GM19023 (cell line): Measurements from ENCODE around the gene RGS6.

Experiments used
- ATAC-seq: cut with Tn5 transposase; IDR thresholded peaks from one replicate; pipeline ENCODE4 v1.9.1; 2021; ENCODE audit warnings: mild to moderate bottlenecking, moderate library complexity; ENCODE audit not compliant: unreplicated experiment

RGS6 gene

GRCh38 chr14:72488514-72488913, 556.3 kb downstream of the RGS6 start:
- ATAC-seq: no peak

- no peak for ATAC-seq
Measured at GRCh38 chr14:72492196-72492595, 560.0 kb downstream of the RGS6 start.

GRCh38 chr14:72495668-72496067, 563.4 kb downstream of the RGS6 start:
- no peak for ATAC-seq

- no peak for ATAC-seq
Measured at GRCh38 chr14:72498646-72499045, 566.4 kb downstream of the RGS6 start.

DNA sequence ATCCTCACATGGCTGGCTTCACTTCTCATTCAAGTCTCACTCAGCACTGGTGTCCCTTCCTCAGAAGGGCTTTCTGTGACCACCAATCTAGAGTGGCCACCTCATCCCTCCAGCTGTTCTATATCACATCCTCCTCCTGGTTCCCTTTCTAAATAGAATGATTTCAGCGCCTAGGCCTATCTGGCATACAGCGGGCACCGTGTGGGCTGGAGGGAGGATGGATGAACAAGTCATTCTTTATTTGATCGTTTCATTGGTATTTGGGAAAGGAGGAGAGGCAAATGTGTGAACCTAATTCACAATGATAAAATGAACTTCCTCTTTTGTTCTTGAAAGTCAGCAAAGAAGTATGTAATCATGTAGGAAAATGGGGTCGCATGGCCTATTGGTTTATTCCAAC, 567.5 kb downstream of the RGS6 start:
- ATAC-seq: no peak

DNA sequence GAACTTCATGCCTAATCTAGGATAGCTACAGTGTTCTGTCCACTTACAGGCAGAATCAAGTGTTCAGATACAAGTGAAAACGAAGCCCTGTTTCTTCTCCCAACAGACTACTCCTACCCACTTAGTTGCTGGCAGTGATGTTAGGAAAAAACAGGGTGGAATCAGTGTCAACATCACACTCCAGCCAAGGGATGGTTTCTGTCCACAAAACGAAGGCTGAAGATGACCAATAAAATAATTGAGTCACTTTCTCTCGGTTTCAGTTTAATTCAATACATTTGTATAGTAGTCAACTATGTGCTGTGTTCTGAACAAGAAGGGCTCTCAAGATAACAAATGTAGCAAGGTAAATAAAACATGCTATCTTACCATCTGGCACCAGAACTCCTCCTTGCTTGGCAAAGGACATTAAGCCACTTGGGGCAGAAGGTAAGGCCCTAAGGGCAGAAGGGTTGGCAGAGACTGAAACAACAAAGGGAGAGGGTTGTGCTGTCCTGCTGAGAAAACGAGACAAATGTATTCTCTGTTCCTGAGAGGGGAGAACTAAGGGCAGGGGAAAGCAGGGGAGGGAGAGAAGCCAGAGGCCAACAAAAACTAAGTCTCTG, 568.1 kb downstream of the RGS6 start:
- no peak for ATAC-seq

- ATAC-seq: no peak
Measured at GRCh38 chr14:72501439-72501838, 569.2 kb downstream of the RGS6 start.

DNA sequence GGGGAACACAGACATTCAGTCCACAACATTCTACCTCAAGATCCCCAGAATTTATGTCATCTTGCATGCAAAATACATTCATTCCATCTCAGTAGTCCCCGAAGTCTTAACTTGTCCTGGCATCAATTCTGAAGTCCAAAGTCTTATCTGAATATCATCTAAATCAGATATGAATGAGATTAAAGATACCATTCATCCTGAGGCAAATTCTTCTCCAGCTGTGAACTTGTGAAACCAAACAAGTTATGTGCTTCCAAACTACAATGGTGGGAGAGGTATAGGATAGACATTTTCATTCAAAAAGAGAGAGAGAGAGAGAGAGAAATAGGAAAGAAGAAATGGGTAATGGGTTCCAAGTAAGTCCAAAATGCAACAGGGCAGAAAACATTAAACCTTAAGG, 571.0 kb downstream of the RGS6 start:
- ATAC-seq: no peak

GRCh38 chr14:72503696-72504368, 571.6 kb downstream of the RGS6 start:
- ATAC-seq: no peak

- ATAC-seq: no peak
Measured at GRCh38 chr14:72510566-72510965, 578.3 kb downstream of the RGS6 start.

- ATAC-seq: no peak
Measured at GRCh38 chr14:72512281-72512680, 580.1 kb downstream of the RGS6 start.

- ATAC-seq: no peak
Measured at GRCh38 chr14:72512925-72513324, 580.7 kb downstream of the RGS6 start.

DNA sequence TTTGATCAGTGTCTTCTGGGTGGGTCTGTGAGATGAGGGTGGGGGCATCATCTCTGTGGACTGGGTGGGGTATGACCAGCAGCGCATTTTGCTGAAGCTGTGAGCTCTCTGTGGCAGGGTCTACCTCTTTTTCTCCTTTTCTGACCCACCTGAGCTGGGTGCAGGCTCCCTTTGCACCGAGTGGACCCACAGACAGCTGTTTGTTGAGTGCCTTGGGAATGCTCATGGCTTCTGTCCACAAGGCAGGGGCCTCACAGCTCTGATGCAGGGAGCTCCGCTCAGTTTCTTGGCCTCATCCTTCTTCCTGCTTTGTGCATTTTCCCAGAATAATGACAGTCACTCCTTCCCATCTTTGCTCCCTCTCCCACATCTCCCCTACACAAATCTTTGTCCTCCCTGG, 581.1 kb downstream of the RGS6 start:
- no peak for ATAC-seq

DNA sequence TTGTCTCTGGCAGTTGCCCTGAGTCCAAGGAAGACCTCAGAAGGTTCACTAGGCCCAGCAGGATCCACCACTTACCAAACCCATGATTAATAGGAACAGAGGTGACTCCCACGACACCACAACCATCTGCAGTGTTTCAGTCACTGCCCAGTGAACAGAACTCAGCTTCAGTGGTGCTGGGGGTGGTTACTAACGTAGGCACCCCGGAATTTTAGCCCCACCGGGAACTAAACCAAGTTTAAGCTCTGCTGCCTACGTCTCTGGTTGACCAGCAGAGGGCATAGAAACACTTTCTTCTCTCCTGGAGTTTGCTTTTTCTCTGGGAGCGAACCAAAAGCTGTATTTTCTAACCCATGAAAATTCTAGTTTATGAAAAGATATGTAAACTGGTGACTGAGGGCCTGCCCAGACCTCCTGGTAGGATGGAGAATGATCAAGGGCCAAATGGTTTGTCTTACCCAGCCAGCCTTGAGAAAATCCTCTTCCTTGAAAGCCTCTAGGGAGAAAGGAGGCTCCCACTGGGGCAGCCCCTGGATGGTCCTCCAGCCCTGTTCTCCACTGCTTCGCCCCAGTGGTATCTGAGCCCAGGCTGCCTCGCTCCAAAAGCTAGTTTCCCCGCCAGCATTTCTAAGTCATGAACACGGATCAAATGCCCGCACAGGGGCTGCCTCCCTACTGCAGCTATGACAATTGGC, 581.9 kb downstream of the RGS6 start:
- no peak for ATAC-seq

- ATAC-seq: no peak
Measured at GRCh38 chr14:72514660-72515025, 582.4 kb downstream of the RGS6 start.

- ATAC-seq: no peak
Measured at GRCh38 chr14:72515779-72516770, 583.8 kb downstream of the RGS6 start.

DNA sequence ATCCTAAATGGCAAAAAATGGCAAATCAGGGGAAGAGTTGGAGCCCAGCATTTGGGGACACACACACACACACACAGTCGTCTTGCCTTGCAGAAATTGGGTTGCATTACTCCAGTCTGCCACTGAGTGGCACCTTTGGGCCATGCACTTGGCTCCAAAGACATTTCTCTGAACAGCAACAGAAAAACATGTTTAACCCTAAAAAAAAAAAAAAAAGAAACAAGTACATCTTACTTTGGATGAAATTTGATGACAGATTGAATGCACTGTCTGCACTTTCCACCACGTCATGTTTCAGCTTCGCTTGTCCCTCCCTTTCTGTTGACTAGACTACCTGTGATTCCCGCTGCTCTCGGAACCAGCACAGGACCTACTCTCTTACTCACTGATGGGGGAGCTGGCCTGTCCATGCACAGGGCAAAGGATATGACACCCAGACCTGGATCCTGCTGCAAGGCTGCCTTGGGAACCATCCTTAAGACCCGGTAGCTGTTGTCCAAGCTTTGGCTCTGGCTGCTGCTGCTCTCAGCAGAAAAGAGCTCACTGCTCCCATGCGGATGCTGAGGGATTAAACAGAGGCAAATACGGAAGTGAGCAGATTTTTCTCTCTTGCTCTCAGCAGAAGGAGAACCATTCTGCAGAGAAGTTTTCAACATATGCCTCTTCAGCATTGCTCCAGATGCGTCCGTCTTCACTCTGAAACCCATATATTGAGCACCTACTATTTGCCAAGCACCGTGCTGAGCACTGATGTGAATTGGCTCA, 584.9 kb downstream of the RGS6 start:
- no peak for ATAC-seq

GRCh38 chr14:72517736-72518135, 585.5 kb downstream of the RGS6 start:
- ATAC-seq: no peak

GRCh38 chr14:72518809-72519377, 586.7 kb downstream of the RGS6 start:
- ATAC-seq: peak; percentile 60

DNA sequence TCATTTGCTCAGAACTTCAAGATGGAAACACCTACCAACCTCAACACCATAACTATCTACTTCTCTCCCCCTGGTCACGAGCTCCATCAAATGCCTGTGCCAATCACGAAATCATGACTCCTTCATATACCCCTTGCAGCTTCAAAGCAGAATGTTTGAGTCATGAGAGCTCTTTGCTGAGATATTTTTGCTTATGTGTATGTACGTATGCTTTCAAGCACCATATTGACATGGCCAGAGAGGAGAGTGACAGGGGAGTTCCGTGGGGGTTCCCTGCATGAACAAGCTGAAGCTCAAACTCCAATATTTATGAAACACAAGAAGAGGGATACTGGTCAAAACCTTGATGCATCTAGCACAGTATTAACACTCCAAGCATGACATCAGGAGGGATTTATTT, 587.3 kb downstream of the RGS6 start:
- ATAC-seq: no peak
